HEK293 (cell line): ENCODE results near the gene COX19.

ENCODE experiments used
- GLI4 ChIP-seq: fragments of 450-650 bp; formaldehyde crosslinking; IDR thresholded peaks from 2 replicates; pipeline ENCODE4 v1.5.1; 2016; ENCODE audit warnings: missing biosample characterization, missing genetic modification characterization
- GLIS1 ChIP-seq: fragments of 450-650 bp; formaldehyde crosslinking; IDR thresholded peaks from 2 replicates; pipeline ENCODE4 v1.5.1; 2016; ENCODE audit warnings: missing biosample characterization, missing genetic modification characterization
- HOXA7 ChIP-seq: sonication (generic); formaldehyde crosslinking; IDR thresholded peaks from 2 replicates; pipeline ENCODE4 v1.8.1; 2022; ENCODE audit warnings: missing genetic modification reagents, borderline replicate concordance
- KLF8 ChIP-seq: fragments of 450-650 bp; formaldehyde crosslinking; IDR thresholded peaks from 2 replicates; pipeline ENCODE4 v1.5.1; 2016; ENCODE audit warnings: missing biosample characterization, missing genetic modification characterization
- PATZ1 ChIP-seq: fragments of 450-650 bp; formaldehyde crosslinking; IDR thresholded peaks from 2 replicates; pipeline ENCODE4 v1.5.1; 2016; ENCODE audit warnings: missing biosample characterization, missing genetic modification characterization
- SP2 ChIP-seq: fragments of 450-650 bp; formaldehyde crosslinking; IDR thresholded peaks from 2 replicates; pipeline ENCODE4 v1.5.1; 2016; ENCODE audit warnings: missing biosample characterization, missing genetic modification characterization
- ZBTB11 ChIP-seq: fragments of 450-650 bp; formaldehyde crosslinking; conservative IDR thresholded peaks from 2 replicates; pipeline ENCODE4 v1.5.1; 2016; ENCODE audit warnings: low read depth, missing biosample characterization, missing genetic modification characterization
- ZEB2 ChIP-seq: fragments of 450-650 bp; formaldehyde crosslinking; IDR thresholded peaks from 2 replicates; pipeline ENCODE4 v1.5.1; 2016; ENCODE audit warnings: missing biosample characterization, missing genetic modification characterization
- ZIC2 ChIP-seq: fragments of 450-650 bp; formaldehyde crosslinking; IDR thresholded peaks from 2 replicates; pipeline ENCODE4 v1.5.1; 2016; ENCODE audit warnings: missing biosample characterization, missing genetic modification characterization
- ZNF155 ChIP-seq: fragments of 450-650 bp; formaldehyde crosslinking; IDR thresholded peaks from 2 replicates; pipeline ENCODE4 v1.5.1; 2016; ENCODE audit warnings: missing biosample characterization, missing genetic modification characterization
- ZNF157 ChIP-seq: fragments of 450-650 bp; formaldehyde crosslinking; IDR thresholded peaks from 2 replicates; pipeline ENCODE4 v1.5.1; 2016; ENCODE audit warnings: missing biosample characterization, missing genetic modification characterization
- ZNF248 ChIP-seq: fragments of 450-650 bp; formaldehyde crosslinking; IDR thresholded peaks from 2 replicates; pipeline ENCODE4 v1.5.1; 2017; ENCODE audit warnings: missing biosample characterization, missing genetic modification characterization
- ZNF362 ChIP-seq: fragments of 450-650 bp; formaldehyde crosslinking; IDR thresholded peaks from 2 replicates; pipeline ENCODE4 v1.5.1; 2016; ENCODE audit warnings: missing biosample characterization, missing genetic modification characterization
- ZNF423 ChIP-seq: fragments of 450-650 bp; formaldehyde crosslinking; IDR thresholded peaks from 2 replicates; pipeline ENCODE4 v1.5.1; 2016; ENCODE audit warnings: missing biosample characterization, missing genetic modification characterization
- ZNF571 ChIP-seq: fragments of 450-650 bp; formaldehyde crosslinking; IDR thresholded peaks from 2 replicates; pipeline ENCODE4 v1.5.0; 2017; ENCODE audit warnings: missing biosample characterization, missing genetic modification characterization
- ZNF626 ChIP-seq: fragments of 450-650 bp; sonication (Bioruptor Pico); formaldehyde crosslinking; IDR thresholded peaks from 2 replicates; pipeline ENCODE4 v1.5.1; 2018; ENCODE audit warnings: missing biosample characterization, missing genetic modification characterization, inconsistent platforms
- ZNF629 ChIP-seq: fragments of 450-650 bp; formaldehyde crosslinking; IDR thresholded peaks from 2 replicates; pipeline ENCODE4 v1.5.1; 2017; ENCODE audit warnings: missing biosample characterization, missing genetic modification characterization
- TF ChIP-seq, protein P1 (sequence below): fragments of 450-650 bp; formaldehyde crosslinking; IDR thresholded peaks from 2 replicates; pipeline ENCODE4 v1.5.1; 2016; ENCODE audit warnings: missing biosample characterization, missing genetic modification characterization
- TF ChIP-seq, protein P2 (sequence below): fragments of 450-650 bp; formaldehyde crosslinking; IDR thresholded peaks from 2 replicates; pipeline ENCODE4 v1.5.1; 2016; ENCODE audit warnings: missing biosample characterization, missing genetic modification characterization
- TF ChIP-seq, protein P3 (sequence below): fragments of 450-650 bp; formaldehyde crosslinking; IDR thresholded peaks from 2 replicates; pipeline ENCODE4 v1.5.1; 2017; ENCODE audit warnings: missing biosample characterization, missing genetic modification characterization

Gene COX19

DNA sequence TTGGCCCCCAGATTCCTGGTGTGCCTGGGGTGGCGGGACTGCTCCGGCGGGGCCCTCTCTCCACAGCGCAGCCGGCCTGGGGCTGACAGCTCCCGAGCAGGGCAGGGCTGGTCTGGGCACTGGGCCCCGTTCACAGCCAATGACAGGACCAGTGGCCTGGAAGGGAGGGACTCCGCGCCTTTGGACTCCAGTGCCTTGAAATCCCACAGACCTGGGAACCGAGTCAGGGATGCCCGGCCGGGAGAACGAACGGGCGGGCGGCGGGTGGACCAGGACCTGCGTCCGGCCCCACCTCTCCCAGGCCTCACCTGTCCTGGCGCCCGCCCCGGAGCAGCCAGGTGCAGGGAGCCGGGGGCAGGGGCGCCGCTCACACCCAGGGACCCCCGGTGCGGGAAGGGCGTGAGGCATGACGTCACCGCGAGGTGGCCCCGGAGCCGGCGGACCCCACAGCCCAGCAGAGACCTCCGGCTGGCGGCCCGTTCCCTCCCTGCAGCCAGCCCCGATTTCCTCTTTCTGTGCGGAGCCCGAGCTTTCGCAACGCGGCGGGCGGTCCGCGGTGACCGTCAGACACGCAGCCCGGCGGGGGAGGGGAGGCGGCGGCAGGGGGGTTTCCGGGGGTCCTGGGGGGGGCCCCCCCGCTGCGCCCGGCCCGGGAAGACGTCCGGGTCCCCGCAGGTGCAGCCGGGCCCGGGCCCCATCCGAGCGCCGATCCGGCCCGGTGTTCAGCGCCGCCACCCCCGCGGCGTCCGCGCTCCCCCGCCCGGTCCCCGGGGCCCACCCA lies 21.6 kb downstream of the COX19 start (continued):
- TF ChIP-seq ZNF629 (tag by site-specific recombination) (0 out of 2 replicates have a peak, but pooled peaks have one; percentile 42), ZNF362 (no peak), ZBTB11 (tag by site-specific recombination) (no peak), HOXA7 (CRISPR knock-in tag) (no peak), GLIS1 (peak; percentile 43), ZNF423 (tag by site-specific recombination) (peak; percentile 38; the same call in 1 of the 2 replicates), SP2 (peak; percentile 22; the same call in 1 of the 2 replicates), GLI4 (no peak), ZNF571 (tag by site-specific recombination) (no peak), ZNF155 (tag by site-specific recombination) (no peak), PATZ1 (tag by site-specific recombination) (peak; percentile 49), ZIC2 (tag by site-specific recombination) (peak; percentile 25), KLF8 (tag by site-specific recombination) (peak; percentile 34; the same call in 1 of the 2 replicates), ZEB2 (tag by site-specific recombination) (peak; percentile 56; the same call in 1 of the 2 replicates), ZNF248 (tag by site-specific recombination) (no peak), ZNF626 (tag by site-specific recombination) (no peak), ZNF157 (tag by site-specific recombination) (no peak)
- TF ChIP-seq, protein P1, sequence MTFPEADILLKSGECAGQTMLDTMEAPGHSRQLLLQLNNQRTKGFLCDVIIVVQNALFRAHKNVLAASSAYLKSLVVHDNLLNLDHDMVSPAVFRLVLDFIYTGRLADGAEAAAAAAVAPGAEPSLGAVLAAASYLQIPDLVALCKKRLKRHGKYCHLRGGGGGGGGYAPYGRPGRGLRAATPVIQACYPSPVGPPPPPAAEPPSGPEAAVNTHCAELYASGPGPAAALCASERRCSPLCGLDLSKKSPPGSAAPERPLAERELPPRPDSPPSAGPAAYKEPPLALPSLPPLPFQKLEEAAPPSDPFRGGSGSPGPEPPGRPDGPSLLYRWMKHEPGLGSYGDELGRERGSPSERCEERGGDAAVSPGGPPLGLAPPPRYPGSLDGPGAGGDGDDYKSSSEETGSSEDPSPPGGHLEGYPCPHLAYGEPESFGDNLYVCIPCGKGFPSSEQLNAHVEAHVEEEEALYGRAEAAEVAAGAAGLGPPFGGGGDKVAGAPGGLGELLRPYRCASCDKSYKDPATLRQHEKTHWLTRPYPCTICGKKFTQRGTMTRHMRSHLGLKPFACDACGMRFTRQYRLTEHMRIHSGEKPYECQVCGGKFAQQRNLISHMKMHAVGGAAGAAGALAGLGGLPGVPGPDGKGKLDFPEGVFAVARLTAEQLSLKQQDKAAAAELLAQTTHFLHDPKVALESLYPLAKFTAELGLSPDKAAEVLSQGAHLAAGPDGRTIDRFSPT, result no peak
- TF ChIP-seq, protein P2, sequence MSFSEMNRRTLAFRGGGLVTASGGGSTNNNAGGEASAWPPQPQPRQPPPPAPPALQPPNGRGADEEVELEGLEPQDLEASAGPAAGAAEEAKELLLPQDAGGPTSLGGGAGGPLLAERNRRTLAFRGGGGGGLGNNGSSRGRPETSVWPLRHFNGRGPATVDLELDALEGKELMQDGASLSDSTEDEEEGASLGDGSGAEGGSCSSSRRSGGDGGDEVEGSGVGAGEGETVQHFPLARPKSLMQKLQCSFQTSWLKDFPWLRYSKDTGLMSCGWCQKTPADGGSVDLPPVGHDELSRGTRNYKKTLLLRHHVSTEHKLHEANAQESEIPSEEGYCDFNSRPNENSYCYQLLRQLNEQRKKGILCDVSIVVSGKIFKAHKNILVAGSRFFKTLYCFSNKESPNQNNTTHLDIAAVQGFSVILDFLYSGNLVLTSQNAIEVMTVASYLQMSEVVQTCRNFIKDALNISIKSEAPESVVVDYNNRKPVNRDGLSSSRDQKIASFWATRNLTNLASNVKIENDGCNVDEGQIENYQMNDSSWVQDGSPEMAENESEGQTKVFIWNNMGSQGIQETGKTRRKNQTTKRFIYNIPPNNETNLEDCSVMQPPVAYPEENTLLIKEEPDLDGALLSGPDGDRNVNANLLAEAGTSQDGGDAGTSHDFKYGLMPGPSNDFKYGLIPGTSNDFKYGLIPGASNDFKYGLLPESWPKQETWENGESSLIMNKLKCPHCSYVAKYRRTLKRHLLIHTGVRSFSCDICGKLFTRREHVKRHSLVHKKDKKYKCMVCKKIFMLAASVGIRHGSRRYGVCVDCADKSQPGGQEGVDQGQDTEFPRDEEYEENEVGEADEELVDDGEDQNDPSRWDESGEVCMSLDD, result 0 out of 2 replicates have a peak, but pooled peaks have one; percentile 16
- TF ChIP-seq, protein P3, sequence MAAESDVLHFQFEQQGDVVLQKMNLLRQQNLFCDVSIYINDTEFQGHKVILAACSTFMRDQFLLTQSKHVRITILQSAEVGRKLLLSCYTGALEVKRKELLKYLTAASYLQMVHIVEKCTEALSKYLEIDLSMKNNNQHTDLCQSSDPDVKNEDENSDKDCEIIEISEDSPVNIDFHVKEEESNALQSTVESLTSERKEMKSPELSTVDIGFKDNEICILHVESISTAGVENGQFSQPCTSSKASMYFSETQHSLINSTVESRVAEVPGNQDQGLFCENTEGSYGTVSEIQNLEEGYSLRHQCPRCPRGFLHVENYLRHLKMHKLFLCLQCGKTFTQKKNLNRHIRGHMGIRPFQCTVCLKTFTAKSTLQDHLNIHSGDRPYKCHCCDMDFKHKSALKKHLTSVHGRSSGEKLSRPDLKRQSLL, result no peak
- TF ChIP-seq, all 188 proteins: peak for 19
